Endothelial cell of umbilical vein (primary cell): Measurements from ENCODE around the gene RNF146. TPM values are rescaled to one million over a fixed set of nuclear protein-coding genes. Genes with fewer than 3 reads are reported as not detected.

ENCODE experiments used
- BruUV-seq: library from RNA; stranded (reverse); fragments of 400-500 nt; replicated peaks from 2 replicates; lab custom pipeline; 2021; lab: Mats Ljungman, UMichigan
- CTCF ChIA-PET: fragments of 300-600, 350-600 bp; sonication (Branson Sonifier 250); formaldehyde crosslinking; loops from one replicate; lab custom pipeline; 2021; ENCODE audit warnings: antibody characterized with exemption, inconsistent platforms; lab: Charles Lee
- POLR2A ChIA-PET: fragments of 300-600, 350-600 bp; sonication (Branson Sonifier 250); formaldehyde crosslinking; loops from one replicate; lab custom pipeline; 2021; ENCODE audit warnings: antibody characterized with exemption, inconsistent platforms; lab: Charles Lee
- DNase-seq: peaks from one replicate; pipeline ENCODE4 v3.0.0-alpha.2; 2011; ENCODE audit warnings: low read depth, low spot score
- FAIRE-seq: peaks from 2 replicates; lab custom pipeline; 2011; peaks lifted over from hg19 to GRCh38; lab: Jason Lieb, UNC
- H2AFZ ChIP-seq: 2 replicates; pipeline ENCODE4 v1.6.0; 2012; ENCODE audit warnings: low read depth, low read length, control low read depth, inconsistent platforms
- H3K27ac ChIP-seq: 2 replicates; pipeline ENCODE4 v1.5.1; 2011; ENCODE audit warnings: low read depth, mild to moderate bottlenecking, control low read depth, low read length, moderate library complexity; ENCODE audit not compliant: insufficient read depth
- H3K27me3 ChIP-seq, 2 experiments: 2 replicates each; pipeline versions ENCODE4 v1.6.0 to v1.6.1; 2011; ENCODE audit warnings: low read length in 2 of 2, mixed read lengths in 1 of 2; ENCODE audit not compliant: control insufficient read depth in 2 of 2, insufficient read depth in 2 of 2
- H3K36me3 ChIP-seq, 2 experiments: 2 replicates in 1 of 2; 3 replicates in 1 of 2; pipeline ENCODE4 v1.5.1; 2011; ENCODE audit warnings: low read length in 2 of 2, mild to moderate bottlenecking in 1 of 2, moderate library complexity in 1 of 2; ENCODE audit not compliant: control insufficient read depth in 2 of 2, insufficient read depth in 2 of 2; ENCODE audit errors: extremely low read depth in 1 of 2
- H3K4me1 ChIP-seq: 3 replicates; pipeline ENCODE4 v1.5.1; 2011; ENCODE audit warnings: mild to moderate bottlenecking, low read length; ENCODE audit not compliant: control insufficient read depth, insufficient read depth; ENCODE audit errors: extremely low read depth
- H3K4me2 ChIP-seq: 2 replicates; pipeline ENCODE4 v1.6.1; 2011; ENCODE audit warnings: low read length, control low read depth, mixed read lengths; ENCODE audit not compliant: insufficient read depth
- H3K4me3 ChIP-seq, 3 experiments: fragments of 200-600 bp in 1 of 3; sonication (generic), shearing (Covaris generic) in 1 of 3; replicated peaks in 1 of 3; 2 replicates each; pipeline ENCODE4 v1.5.1; 2011 to 2016; ENCODE audit warnings: control low read depth in 3 of 3, low read length in 3 of 3, mild to moderate bottlenecking in 2 of 3, inconsistent platforms in 1 of 3, low read depth in 1 of 3, moderate library complexity in 1 of 3; ENCODE audit not compliant: insufficient read depth in 1 of 3
- H3K79me2 ChIP-seq: 2 replicates; pipeline ENCODE4 v1.6.0; 2012; ENCODE audit warnings: low read length, inconsistent platforms; ENCODE audit not compliant: control insufficient read depth, insufficient read depth
- H3K9ac ChIP-seq: replicated peaks from 2 replicates; pipeline ENCODE3; 2011; ENCODE audit warnings: low read length, control low read depth; ENCODE audit not compliant: insufficient read depth; ENCODE audit errors: extremely low read depth
- H3K9me1 ChIP-seq: replicated peaks from 3 replicates; pipeline ENCODE4 v1.6.0; 2011; ENCODE audit warnings: mild to moderate bottlenecking, low read length; ENCODE audit not compliant: control insufficient read depth, insufficient read depth; ENCODE audit errors: extremely low read depth
- H3K9me3 ChIP-seq: replicated peaks from 2 replicates; pipeline ENCODE4 v1.5.1; 2012; ENCODE audit warnings: low read length, inconsistent platforms; ENCODE audit not compliant: control insufficient read depth, insufficient read depth
- H4K20me1 ChIP-seq: replicated peaks from 2 replicates; pipeline ENCODE3; 2011; ENCODE audit warnings: mild to moderate bottlenecking, low read length; ENCODE audit not compliant: control insufficient read depth, insufficient read depth; ENCODE audit errors: extremely low read depth
- CTCF ChIP-seq, 2 donors: IDR thresholded peaks; 1 replicate in 1 of 2; 2 replicates in 1 of 2; pipeline ENCODE4 v1.5.1; 2011; ENCODE audit warnings: low read length in 2 of 2, mild to moderate bottlenecking in 2 of 2, moderate library complexity in 2 of 2, control low read depth in 1 of 2, inconsistent platforms in 1 of 2, low read depth in 1 of 2; ENCODE audit not compliant: insufficient read depth in 1 of 2; ENCODE audit errors: extremely low read depth in 1 of 2
- EZH2 ChIP-seq: IDR thresholded peaks from 2 replicates; pipeline ENCODE4 v1.6.1; 2012; ENCODE audit warnings: borderline replicate concordance, low read depth, mild to moderate bottlenecking, moderate library complexity, low read length, inconsistent platforms; ENCODE audit not compliant: severe bottlenecking
- FOS ChIP-seq: IDR thresholded peaks from 2 replicates; pipeline ENCODE4 v1.6.1; 2011; ENCODE audit warnings: mild to moderate bottlenecking, low read length, moderate library complexity, borderline replicate concordance; ENCODE audit not compliant: insufficient read depth
- GATA2 ChIP-seq: IDR thresholded peaks from 2 replicates; pipeline ENCODE4 v1.7.0; 2011; ENCODE audit warnings: low read depth, mild to moderate bottlenecking, moderate library complexity, mixed read lengths, low read length; ENCODE audit not compliant: insufficient read length, insufficient read depth
- JUN ChIP-seq: IDR thresholded peaks from 2 replicates; pipeline ENCODE4 v1.6.1; 2011; ENCODE audit warnings: borderline replicate concordance, low read depth; ENCODE audit not compliant: insufficient read length, insufficient read depth
- MAX ChIP-seq: IDR thresholded peaks from 2 replicates; pipeline ENCODE4 v1.6.1; 2011; ENCODE audit not compliant: insufficient read depth, insufficient read length
- MYC ChIP-seq: IDR thresholded peaks from one replicate; pipeline ENCODE4 v1.6.1; 2011; ENCODE audit warnings: mild to moderate bottlenecking, low read depth, low read length
- POLR2A ChIP-seq: IDR thresholded peaks from 2 replicates; pipeline ENCODE4 v1.6.1; 2012; ENCODE audit warnings: low read depth, mild to moderate bottlenecking, control low read depth, low read length
- POLR2AphosphoS5 ChIP-seq: IDR thresholded peaks from 2 replicates; pipeline ENCODE4 v1.6.1; 2012; ENCODE audit warnings: low read depth, mild to moderate bottlenecking, control low read depth, low read length, moderate library complexity; ENCODE audit not compliant: insufficient read depth
- dilution Hi-C: fragments of 300-500 bp; cut with MboI; formaldehyde crosslinking; loops from one replicate; pipeline ENCODE4 v1.15.0; 2019; ENCODE audit warnings: low sequenced_read_pairs; ENCODE audit not compliant: extremely low pct_ligation_motif_present
- intact Hi-C: fragments of 100-400 bp; cut with micrococcal nuclease; formaldehyde crosslinking; loops from one replicate; pipeline ENCODE4 v1.10.0; 2022
- polyA plus RNA-seq, 4 experiments: library from polyadenylated mRNA; depleted of rRNA in 3 of 4; stranded (reverse) in 3 of 4; unstranded in 1 of 4; fragments of >200 nt; gene quantifications; 2 replicates each; pipeline versions ENCODE4 v1.2.1 to v1.2.3, GENCODE V29; 2011 to 2012; ENCODE audit warnings: missing spikeins in 1 of 4
- total RNA-seq: library from RNA; stranded (reverse); gene quantifications from 2 replicates; pipeline ENCODE4 v1.2.3, GENCODE V29; 2021

RNF146 gene
- total and polyA plus RNA-seq, 2 donors (not counting 3 experiments of a cell fraction or from before 2014, with no cell fraction given): 37.5 to 48.1 TPM

- H3K27ac ChIP-seq: no peak overlapping the region
- peaks cover 12% of the 10 kb centered on the region for H3K4me1 ChIP-seq
- FAIRE-seq (no peak), DNase-seq (no peak)
- H3K4me3 ChIP-seq: no peak overlapping the region
- CTCF ChIA-PET: interaction anchor here (1.0 to 1.4 kb wide), 3 partner anchors 10 to 45 kb away, joined by 3 to 4 read pairs (median 3); no protein-coding TSS in a partner anchor
- no peaks in the 10 kb centered on the region for H4K20me1 ChIP-seq
- intact Hi-C loops (no loop called here), dilution Hi-C loops (no loop called here)
- no peaks in the 10 kb centered on the region for H3K9me1 ChIP-seq
- POLR2A ChIA-PET: no interaction called here
- BruUV-seq: no TSS peak
- H3K9me3 ChIP-seq: no peaks in the 10 kb centered on the region
- H3K36me3 ChIP-seq: no peaks in the 10 kb centered on the region
- peaks cover 0 to 2% of the 10 kb centered on the region in 2 experiments for H3K27me3 ChIP-seq
- no peak overlapping the region for H3K9ac ChIP-seq
- TF ChIP-seq POLR2AphosphoS5 (no peak), POLR2A (no peak), CTCF (IDR thresholded peaks at IDR 0.05; ENCODE audit: extremely low read depth in 1 of 2, insufficient read depth in 1 of 2, low read depth in 1 of 2, low read length in 2 of 2) (no peak), GATA2 (no peak), EZH2 (no peak), JUN (no peak), MYC (no peak), MAX (no peak), FOS (no peak)
- H2AFZ ChIP-seq: no peak overlapping the region
- no peaks in the 10 kb centered on the region for H3K79me2 ChIP-seq
- no peak overlapping the region for H3K4me2 ChIP-seq
These were observed 45.5 kb upstream of the RNF146 start for GRCh38 chr6:127221201-127221600.
